Measurements from ENCODE around the gene FAN1. TPM values are rescaled to one million over a fixed set of nuclear protein-coding genes. Genes with fewer than 3 reads are reported as not detected.
"Not testable (repeated sequence)": the region's sequence is repeated elsewhere in the genome, so short reads cannot be mapped to it uniquely, and the experiment has no call there.

FAN1 gene
- total RNA-seq (2014; rRNA removed; shearing (Covaris generic)), result 13.5 and 14.9 TPM in 2 replicates

- peak; percentile 83 for DNase-seq (ENCODE audit: low spot score)
Measured at GRCh38 chr15:30903497-30904187, at the start of gene FAN1. TSS of gene FAN1 (plus strand) at chr15:30903915. CDS start at chr15:30904664, 749 bp downstream.

GRCh38 chr15:30859091-30859874 is 44.4 kb upstream of the FAN1 start:
- no peak for DNase-seq (ENCODE audit: low spot score)

- DNase-seq (ENCODE audit: low spot score), result no peak
Measured at GRCh38 chr15:30865257-30865656, 38.5 kb upstream of the FAN1 start.

GRCh38 chr15:30870681-30871080 is 33.0 kb upstream of the FAN1 start:
- DNase-seq (ENCODE audit: low spot score), result no peak

GRCh38 chr15:30872341-30872748 is 31.4 kb upstream of the FAN1 start:
- DNase-seq (ENCODE audit: low spot score), result peak; percentile 38

GRCh38 chr15:30877070-30877469 is 26.6 kb upstream of the FAN1 start:
- no peak for DNase-seq (ENCODE audit: low spot score)

- DNase-seq (ENCODE audit: low spot score), result no peak
Measured at GRCh38 chr15:30878515-30878914, 25.2 kb upstream of the FAN1 start.

- DNase-seq (ENCODE audit: low spot score), result peak; percentile 13
Measured at GRCh38 chr15:30882849-30883433, 20.8 kb upstream of the FAN1 start.

- not testable (repeated sequence) for DNase-seq (ENCODE audit: low spot score)
Measured at GRCh38 chr15:30883666-30884065, 20.0 kb upstream of the FAN1 start.

GRCh38 chr15:30885814-30886213 is 17.9 kb upstream of the FAN1 start:
- DNase-seq (ENCODE audit: low spot score), result no peak

GRCh38 chr15:30889196-30889595 is 14.5 kb upstream of the FAN1 start:
- no peak for DNase-seq (ENCODE audit: low spot score)

- no peak for DNase-seq (ENCODE audit: low spot score)
Measured at GRCh38 chr15:30895461-30896210, 8.1 kb upstream of the FAN1 start.

- DNase-seq (ENCODE audit: low spot score), result no peak
Measured at GRCh38 chr15:30896211-30896606, 7.5 kb upstream of the FAN1 start.

- DNase-seq (ENCODE audit: low spot score), result no peak
Measured at GRCh38 chr15:30901889-30902288, 1.8 kb upstream of the FAN1 start.

GRCh38 chr15:30904812-30905211 is 1.1 kb downstream of the FAN1 start:
- DNase-seq (ENCODE audit: low spot score), result no peak

- DNase-seq (ENCODE audit: low spot score), result no peak
Measured at GRCh38 chr15:30905821-30906220, 2.1 kb downstream of the FAN1 start.

- DNase-seq (ENCODE audit: low spot score), result no peak
Measured at GRCh38 chr15:30906366-30906765, 2.7 kb downstream of the FAN1 start.

- no peak for DNase-seq (ENCODE audit: low spot score)
Measured at GRCh38 chr15:30913761-30914160, 10.0 kb downstream of the FAN1 start.

- no peak for DNase-seq (ENCODE audit: low spot score)
Measured at GRCh38 chr15:30917013-30917412, 13.3 kb downstream of the FAN1 start.

GRCh38 chr15:30917675-30918074 is 14.0 kb downstream of the FAN1 start:
- no peak for DNase-seq (ENCODE audit: low spot score)

GRCh38 chr15:30918366-30918765 is 14.7 kb downstream of the FAN1 start:
- DNase-seq (ENCODE audit: low spot score), result no peak

Data from H4 (cell line).